TTC549 (cell line): ENCODE data around the gene GFER.
"Not testable (repeated sequence)": the region's sequence is repeated elsewhere in the genome, so short reads cannot be mapped to it uniquely, and the experiment has no call there.

Experiments
- FAIRE-seq: peaks from 2 replicates; lab custom pipeline; 2012; peaks lifted over from hg19 to GRCh38; lab: Jason Lieb, UNC

The GFER gene

GRCh38 chr16:2027024-2028010 is 43.3 kb downstream of the GFER start:
- FAIRE-seq, result no peak

GRCh38 chr16:2028146-2028545 is 44.2 kb downstream of the GFER start:
- no peak for FAIRE-seq

GRCh38 chr16:2028620-2029220 is 44.7 kb downstream of the GFER start:
- FAIRE-seq, result no peak

GRCh38 chr16:2029350-2029749 is 45.4 kb downstream of the GFER start:
- FAIRE-seq, result no peak

GRCh38 chr16:2030036-2030435 is 46.0 kb downstream of the GFER start:
- no peak for FAIRE-seq

GRCh38 chr16:2031081-2031577 is 47.1 kb downstream of the GFER start:
- FAIRE-seq, result no peak

- no peak for FAIRE-seq
These were observed 48.5 kb downstream of the GFER start for GRCh38 chr16:2032285-2033056.

- no peak for FAIRE-seq
These were observed 49.3 kb downstream of the GFER start for GRCh38 chr16:2033057-2033908.

- not testable (repeated sequence) for FAIRE-seq
These were observed 50.1 kb downstream of the GFER start for GRCh38 chr16:2033909-2034695.

GRCh38 chr16:2034696-2035430 is 50.9 kb downstream of the GFER start:
- no peak for FAIRE-seq

GRCh38 chr16:2035431-2036199 is 51.6 kb downstream of the GFER start:
- FAIRE-seq, result no peak

GRCh38 chr16:2036200-2036966 is 52.4 kb downstream of the GFER start:
- no peak for FAIRE-seq

GRCh38 chr16:2037115-2037514 is 53.1 kb downstream of the GFER start:
- FAIRE-seq, result no peak
